SIG-M5 treated with dmso at 0.1 percent for 504 hours (cell line): Measurements from ENCODE around the gene APOL4.
"Not testable (repeated sequence)": the region's sequence is repeated elsewhere in the genome, so short reads cannot be mapped to it uniquely, and the experiment has no call there.

Experiments used
- DNase-seq: peaks from one replicate; lab custom pipeline; 2025; ENCODE audit not compliant: unreplicated experiment; lab: John Stamatoyannopoulos, UW

Gene APOL4

GRCh38 chr22:36156119-36156514 lies 45.5 kb downstream of the APOL4 start:
- DNase-seq: no peak

GRCh38 chr22:36155702-36156101 lies 45.9 kb downstream of the APOL4 start:
- no peak for DNase-seq

- DNase-seq: no peak
Measured at GRCh38 chr22:36154423-36154945, 47.1 kb downstream of the APOL4 start.

GRCh38 chr22:36153501-36154422 lies 47.8 kb downstream of the APOL4 start:
- no peak for DNase-seq

- not testable (repeated sequence) for DNase-seq
Measured at GRCh38 chr22:36152821-36153220, 48.8 kb downstream of the APOL4 start.

- no peak for DNase-seq
Measured at GRCh38 chr22:36152088-36152487, 49.5 kb downstream of the APOL4 start.

GRCh38 chr22:36151006-36151595 lies 50.5 kb downstream of the APOL4 start:
- no peak for DNase-seq

- peak; percentile 17 for DNase-seq
Measured at GRCh38 chr22:36149441-36149840, 52.2 kb downstream of the APOL4 start.

- no peak for DNase-seq
Measured at GRCh38 chr22:36148411-36148810, 53.2 kb downstream of the APOL4 start.

- DNase-seq: no peak
Measured at GRCh38 chr22:36147196-36147791, 54.3 kb downstream of the APOL4 start.

- DNase-seq: no peak
Measured at GRCh38 chr22:36145881-36146280, 55.7 kb downstream of the APOL4 start.

GRCh38 chr22:36144886-36145541 lies 56.6 kb downstream of the APOL4 start:
- DNase-seq: peak; percentile 2

GRCh38 chr22:36143956-36144355 lies 57.7 kb downstream of the APOL4 start:
- DNase-seq: no peak

GRCh38 chr22:36143066-36143815 lies 58.4 kb downstream of the APOL4 start:
- no peak for DNase-seq

- no peak for DNase-seq
Measured at GRCh38 chr22:36141481-36141880, 60.1 kb downstream of the APOL4 start.
